ENCODE results near the gene VWC2L. TPM values are rescaled to one million over a fixed set of nuclear protein-coding genes. Genes with fewer than 3 reads are reported as not detected.

Gene VWC2L
- total RNA-seq, 1 experiment from 2014 or later = not detected

GRCh38 chr2:214604861-214605260 lies 194.0 kb downstream of the VWC2L start (continued):
- TF ChIP-seq PRDM15 (CRISPR knock-in tag; IDR thresholded peaks at IDR 0.05) (no peak), GRHL2 (CRISPR knock-in tag; IDR thresholded peaks at IDR 0.05; ENCODE audit: insufficient replicate concordance, severe bottlenecking) (no peak), NR3C1 (CRISPR knock-in tag; conservative IDR thresholded peaks at IDR 0.05; ENCODE audit: low read depth) (no peak), ZNF232 (CRISPR knock-in tag; IDR thresholded peaks at IDR 0.05) (no peak), CREB1 (CRISPR knock-in tag; IDR thresholded peaks at IDR 0.05) (no peak), FOXP4 (CRISPR knock-in tag; IDR thresholded peaks at IDR 0.05) (no peak), AR (CRISPR knock-in tag; IDR thresholded peaks at IDR 0.05) (no peak)

- H3K27me3 Mint-ChIP-seq (ENCODE audit: low read depth) = peaks cover 12% of the 10 kb centered on the region
- DNase-seq (ENCODE audit: low spot score) = no peak
- no peaks in the 10 kb centered on the region for H3K9me3 Mint-ChIP-seq
- H3K4me3 Mint-ChIP-seq = no peak overlapping the region
- ChIA-PET POLR2A (no interaction called here), CTCF (no interaction called here)
- H3K27ac Mint-ChIP-seq = no peak overlapping the region
- no peaks in the 10 kb centered on the region for H3K36me3 Mint-ChIP-seq
- H3K4me1 Mint-ChIP-seq = peaks cover 16% of the 10 kb centered on the region
- ATAC-seq = no peak
- no peak for TF ChIP-seq ZNF138 (CRISPR knock-in tag; conservative IDR thresholded peaks at IDR 0.05)
- TF ChIP-seq PRDM15 (CRISPR knock-in tag; IDR thresholded peaks at IDR 0.05) = no peak
- no peak for TF ChIP-seq JUN (CRISPR knock-in tag; IDR thresholded peaks at IDR 0.05)
- no peak for TF ChIP-seq FOXJ3 (CRISPR knock-in tag; IDR thresholded peaks at IDR 0.05; ENCODE audit: borderline replicate concordance)
- TF ChIP-seq ATF6 (CRISPR knock-in tag; IDR thresholded peaks at IDR 0.05) = no peak
- TF ChIP-seq ZBTB43 (CRISPR knock-in tag; IDR thresholded peaks at IDR 0.05) = no peak
- no peak for TF ChIP-seq MYBL2 (CRISPR knock-in tag; IDR thresholded peaks at IDR 0.05)
- TF ChIP-seq SOX15 (CRISPR knock-in tag; IDR thresholded peaks at IDR 0.05) = no peak
- no peak for TF ChIP-seq FOXK1 (CRISPR knock-in tag; IDR thresholded peaks at IDR 0.05)
- TF ChIP-seq SMAD3 (CRISPR knock-in tag; IDR thresholded peaks at IDR 0.05; ENCODE audit: borderline replicate concordance) = no peak
- TF ChIP-seq AR (CRISPR knock-in tag; IDR thresholded peaks at IDR 0.05) = no peak
Measured at GRCh38 chr2:214607051-214607450, 196.2 kb downstream of the VWC2L start.
